ENCODE data around the gene DNALI1. TPM values are rescaled to one million over a fixed set of nuclear protein-coding genes. Genes with fewer than 3 reads are reported as not detected.

Gene DNALI1
- total and polyA plus RNA-seq, 2 of the 4 experiments (the other 2 are of a cell fraction): 9.1 to 10.1 TPM

DNA sequence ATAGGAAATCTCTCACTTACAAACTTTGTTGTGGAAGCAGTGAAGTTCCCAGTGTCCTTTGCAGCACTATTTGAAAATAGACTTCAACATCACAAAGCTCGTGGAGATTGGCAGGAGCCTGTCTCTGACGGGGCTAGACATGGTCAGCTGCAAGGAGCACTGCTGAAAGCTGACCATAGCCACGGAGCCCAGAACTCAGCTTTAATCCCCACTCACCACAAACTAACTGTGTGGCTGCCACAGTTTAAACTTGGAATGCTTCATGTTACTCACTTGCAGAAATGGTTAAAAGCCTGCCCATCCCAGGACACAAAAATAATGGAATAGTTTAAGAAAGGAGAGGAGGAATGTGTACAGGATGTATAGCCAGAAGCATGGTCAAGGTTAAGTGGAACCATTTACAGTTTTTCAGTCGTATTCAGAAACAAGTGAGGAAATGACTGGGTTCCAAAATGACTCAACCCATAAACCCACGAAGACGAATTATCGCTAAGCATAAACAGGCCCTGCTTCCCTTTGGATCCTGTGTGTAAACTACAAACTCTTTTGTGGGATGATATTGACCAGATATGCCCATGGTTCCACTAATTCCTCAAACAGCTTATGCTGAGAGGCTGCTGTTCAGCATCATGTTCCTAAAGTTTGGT, 18.2 kb downstream of the DNALI1 start:
- H3K27ac ChIP-seq (ENCODE audit: insufficient read depth, low read length): peak overlapping the region; percentile 71
- H3K9ac ChIP-seq (ENCODE audit: low read depth, low read length): no peak overlapping the region; the same call in 1 of the 2 replicates
- H4K91ac ChIP-seq (ENCODE audit: insufficient read depth, low read depth, low read length): peak overlapping the region; percentile 42
- no peaks in the 10 kb centered on the region for H3K9me3 ChIP-seq (ENCODE audit: control insufficient read depth, insufficient read depth, low read length)
- no CpG with 5 or more reads among the region's 7 CpGs for WGBS, 2 experiments (ENCODE audit: extremely low coverage in 2 of 2, insufficient read length in 1 of 2)
- in situ Hi-C loops (cut with MboI; ENCODE audit: low sequenced_read_pairs): loop anchor here (25.0 kb wide), 1 partner anchor 437 kb away; the partner anchor contains the start of genes FHL3 and UTP11
- H3K9me1 ChIP-seq (ENCODE audit: insufficient read depth, low read length): peaks cover 2% of the 10 kb centered on the region; the same call in 1 of the 2 replicates
- H3K4ac ChIP-seq (ENCODE audit: low read depth, low read length): peak overlapping the region; percentile 78
- no peak overlapping the region for H2AK9ac ChIP-seq (replicated peaks; ENCODE audit: low read depth, low read length, poor library complexity)
- CTCF ChIA-PET: interaction anchor here (0.7 kb wide), 1 partner anchor 8 kb away, joined by 3 read pairs; no protein-coding TSS in a partner anchor
- peaks cover 15% of the 10 kb centered on the region for H4K20me1 ChIP-seq (ENCODE audit: insufficient read depth, low read length)
- H2BK20ac ChIP-seq (ENCODE audit: low read depth, low read length): peak overlapping the region; percentile 62; the same call in 1 of the 2 replicates
- peaks cover 4 to 44% of the 10 kb centered on the region in 2 experiments; a peak in 3 of 4 replicates for H3K79me1 ChIP-seq (ENCODE audit: low read depth in 1 of 2, low read length in 2 of 2)
- peak overlapping the region; percentile 4 to 49; a peak in 3 of 4 replicates for H4K8ac ChIP-seq (ENCODE audit: low read depth in 2 of 2, low read length in 2 of 2)
- ATAC-seq (ENCODE audit: low read depth) (peak; percentile 75), DNase-seq (peak; percentile 91)
- H3K4me3 ChIP-seq (ENCODE audit: insufficient read depth, low read depth, low read length): no peak overlapping the region
- peak overlapping the region; percentile 11; the same call in 1 of the 2 replicates for H2AK5ac ChIP-seq (ENCODE audit: low read depth, low read length)
- peak overlapping the region; percentile 46; the same call in 1 of the 2 replicates for H3K56ac ChIP-seq (ENCODE audit: extremely low read depth, insufficient read depth, low read length)
- no peaks in the 10 kb centered on the region for H3K27me3 ChIP-seq (ENCODE audit: control insufficient read depth, insufficient read depth, low read length)
- H3K36me3 ChIP-seq (ENCODE audit: control insufficient read depth, insufficient read depth, low read length): peaks cover 43% of the 10 kb centered on the region
- H3K4me1 ChIP-seq (ENCODE audit: control insufficient read depth, insufficient read depth, low read length): peaks cover 14% of the 10 kb centered on the region
- peak overlapping the region; percentile 1 for H2AFZ ChIP-seq (replicated peaks; ENCODE audit: low read length, poor library complexity)
- no TSS peak for BruUV-seq (replicated peaks)
- H2BK5ac ChIP-seq (ENCODE audit: low read depth, low read length, poor library complexity, severe bottlenecking): peak overlapping the region; percentile 86
- peak overlapping the region; percentile 26; the same call in 2 of the 3 replicates for H2BK15ac ChIP-seq (ENCODE audit: low read depth, low read length)
- H2BK120ac ChIP-seq (ENCODE audit: low read depth, low read length): peak overlapping the region; percentile 49
- H3K23ac ChIP-seq (ENCODE audit: low read depth, low read length): peak overlapping the region; percentile 0; the same call in 1 of the 2 replicates
- H3K18ac ChIP-seq (ENCODE audit: low read depth, low read length): peak overlapping the region; percentile 69
- intact Hi-C loops (cut with micrococcal nuclease): loop anchor here (10.0 kb wide), 1 partner anchor 120 kb away; no protein-coding TSS in a partner anchor
- dilution Hi-C loops (cut with HindIII; ENCODE audit: low sequenced_read_pairs, unreplicated experiment): no loop called here
- H3K14ac ChIP-seq (replicated peaks; ENCODE audit: low read depth, low read length): peak overlapping the region; percentile 56
- H4K5ac ChIP-seq (ENCODE audit: low read depth, low read length): peak overlapping the region; percentile 54; the same call in 1 of the 2 replicates
- H3K4me2 ChIP-seq (ENCODE audit: low read depth, low read length): peak overlapping the region; percentile 45
- POLR2A ChIA-PET (ENCODE audit: unreplicated experiment): no interaction called here
- TF ChIP-seq RAD21 (IDR thresholded peaks at IDR 0.05; ENCODE audit: low read length) (no peak), SMC3 (IDR thresholded peaks at IDR 0.05; ENCODE audit: low read depth, low read length) (no peak), BHLHE40 (IDR thresholded peaks at IDR 0.05; ENCODE audit: low read depth, low read length) (no peak), MAFK (IDR thresholded peaks at IDR 0.05; ENCODE audit: low read depth, low read length) (no peak), RFX5 (IDR thresholded peaks at IDR 0.05; ENCODE audit: low read depth, low read length) (no peak), MAZ (IDR thresholded peaks at IDR 0.05; ENCODE audit: borderline replicate concordance, low read depth, low read length) (no peak), CHD1 (IDR thresholded peaks at IDR 0.05; ENCODE audit: low read depth, low read length) (no peak), POLR2A (IDR thresholded peaks at IDR 0.05; ENCODE audit: low read depth, low read length) (peak; percentile 69), MXI1 (IDR thresholded peaks at IDR 0.05; ENCODE audit: borderline replicate concordance, low read depth, low read length) (no peak), CEBPB (IDR thresholded peaks at IDR 0.05; ENCODE audit: low read depth, low read length) (peak; percentile 31; the same call in 1 of the 2 replicates), FOS (IDR thresholded peaks at IDR 0.05; ENCODE audit: low read depth, low read length) (peak; percentile 67), NFE2L2 (IDR thresholded peaks at IDR 0.05; ENCODE audit: low read depth, low read length) (no peak), RCOR1 (IDR thresholded peaks at IDR 0.05; ENCODE audit: insufficient replicate concordance, low read length) (no peak)
- TF ChIP-seq, protein P1, sequence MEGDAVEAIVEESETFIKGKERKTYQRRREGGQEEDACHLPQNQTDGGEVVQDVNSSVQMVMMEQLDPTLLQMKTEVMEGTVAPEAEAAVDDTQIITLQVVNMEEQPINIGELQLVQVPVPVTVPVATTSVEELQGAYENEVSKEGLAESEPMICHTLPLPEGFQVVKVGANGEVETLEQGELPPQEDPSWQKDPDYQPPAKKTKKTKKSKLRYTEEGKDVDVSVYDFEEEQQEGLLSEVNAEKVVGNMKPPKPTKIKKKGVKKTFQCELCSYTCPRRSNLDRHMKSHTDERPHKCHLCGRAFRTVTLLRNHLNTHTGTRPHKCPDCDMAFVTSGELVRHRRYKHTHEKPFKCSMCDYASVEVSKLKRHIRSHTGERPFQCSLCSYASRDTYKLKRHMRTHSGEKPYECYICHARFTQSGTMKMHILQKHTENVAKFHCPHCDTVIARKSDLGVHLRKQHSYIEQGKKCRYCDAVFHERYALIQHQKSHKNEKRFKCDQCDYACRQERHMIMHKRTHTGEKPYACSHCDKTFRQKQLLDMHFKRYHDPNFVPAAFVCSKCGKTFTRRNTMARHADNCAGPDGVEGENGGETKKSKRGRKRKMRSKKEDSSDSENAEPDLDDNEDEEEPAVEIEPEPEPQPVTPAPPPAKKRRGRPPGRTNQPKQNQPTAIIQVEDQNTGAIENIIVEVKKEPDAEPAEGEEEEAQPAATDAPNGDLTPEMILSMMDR (conservative IDR thresholded peaks at IDR 0.05; ENCODE audit: low read depth, low read length): no peak
- TF ChIP-seq, protein P2, sequence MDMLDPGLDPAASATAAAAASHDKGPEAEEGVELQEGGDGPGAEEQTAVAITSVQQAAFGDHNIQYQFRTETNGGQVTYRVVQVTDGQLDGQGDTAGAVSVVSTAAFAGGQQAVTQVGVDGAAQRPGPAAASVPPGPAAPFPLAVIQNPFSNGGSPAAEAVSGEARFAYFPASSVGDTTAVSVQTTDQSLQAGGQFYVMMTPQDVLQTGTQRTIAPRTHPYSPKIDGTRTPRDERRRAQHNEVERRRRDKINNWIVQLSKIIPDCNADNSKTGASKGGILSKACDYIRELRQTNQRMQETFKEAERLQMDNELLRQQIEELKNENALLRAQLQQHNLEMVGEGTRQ (IDR thresholded peaks at IDR 0.05; ENCODE audit: low read depth, low read length): no peak

Measured in IMR-90 (cell line).